Measurements from ENCODE around the gene SLC24A3.

SLC24A3 gene

DNA sequence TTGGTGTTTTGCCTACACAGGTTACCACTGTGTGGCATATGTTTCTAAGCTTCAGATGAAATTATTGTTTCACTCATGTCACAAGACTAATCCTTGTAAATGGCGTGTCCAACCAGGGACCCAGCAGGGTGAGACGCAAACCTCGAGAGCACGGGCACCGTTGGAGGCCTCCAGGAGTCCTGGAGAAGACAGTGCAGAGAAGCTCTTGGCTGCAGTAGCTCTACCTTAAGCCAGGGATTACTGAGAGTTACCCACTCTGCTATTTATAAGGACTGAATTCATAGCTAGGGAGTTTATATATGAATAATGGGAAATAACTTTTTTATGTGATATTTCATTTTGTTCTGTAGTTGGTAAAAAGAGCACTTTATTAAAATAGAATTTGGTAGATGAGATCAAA is 137.4 kb downstream of the SLC24A3 start:
- no peak for DNase-seq

DNA sequence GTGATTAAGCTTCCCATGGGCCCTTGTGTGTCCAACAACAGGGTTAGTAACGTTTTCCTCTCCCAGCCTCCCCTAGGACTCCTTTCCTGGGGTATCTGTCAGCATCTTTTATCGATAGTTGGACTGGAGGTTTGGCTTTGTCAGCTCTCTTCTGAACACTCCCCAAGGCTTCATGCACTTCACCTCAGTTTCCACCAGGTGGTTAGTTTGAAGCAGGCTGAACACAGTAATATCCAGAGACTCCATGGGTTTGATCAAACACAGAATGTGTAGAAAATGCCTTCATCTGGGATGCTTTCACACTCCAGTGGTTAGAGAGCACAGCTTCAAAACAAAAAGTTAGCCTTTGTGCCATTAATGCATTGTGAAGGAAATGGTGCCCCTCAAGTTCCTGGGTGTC is 139.1 kb downstream of the SLC24A3 start:
- DNase-seq: no peak

DNA sequence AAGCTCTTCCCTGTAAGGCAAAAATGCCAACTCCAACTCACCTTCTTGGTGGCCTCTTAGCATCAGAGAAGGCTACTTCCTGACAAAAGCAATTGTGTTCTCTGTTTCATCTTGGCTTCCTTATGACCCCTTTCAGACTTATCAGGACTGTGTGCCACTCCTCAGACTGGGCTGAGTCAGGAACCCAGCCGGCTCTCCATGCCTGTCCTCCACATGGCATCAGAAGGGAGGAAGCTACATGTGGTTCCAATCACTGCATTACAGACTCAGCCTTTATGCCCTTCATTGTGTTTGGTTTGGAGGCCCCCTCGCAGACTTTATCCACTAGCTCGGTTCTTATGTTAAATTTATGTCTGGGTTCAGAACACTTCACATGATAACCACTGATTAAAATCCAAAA is 142.5 kb downstream of the SLC24A3 start:
- no peak for DNase-seq

DNA sequence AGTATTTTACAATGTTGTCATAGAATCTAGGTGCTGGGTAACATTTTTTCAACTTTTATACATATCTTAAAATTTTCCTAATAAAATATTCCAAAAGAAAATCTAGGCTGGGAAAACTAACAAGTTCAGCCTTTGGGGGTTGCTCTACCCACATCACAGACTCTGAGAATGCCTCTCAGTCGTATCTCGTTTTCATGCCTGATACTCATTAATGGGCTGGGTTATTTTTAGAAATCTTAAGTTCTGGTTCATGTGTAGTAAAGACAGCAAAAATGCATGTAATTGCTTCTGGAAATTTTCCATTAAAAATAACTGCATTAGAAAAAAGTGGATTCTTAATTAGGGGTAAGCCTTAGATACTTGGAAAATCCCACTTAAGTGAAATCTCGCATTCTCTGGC is 149.3 kb downstream of the SLC24A3 start:
- DNase-seq: no peak

DNA sequence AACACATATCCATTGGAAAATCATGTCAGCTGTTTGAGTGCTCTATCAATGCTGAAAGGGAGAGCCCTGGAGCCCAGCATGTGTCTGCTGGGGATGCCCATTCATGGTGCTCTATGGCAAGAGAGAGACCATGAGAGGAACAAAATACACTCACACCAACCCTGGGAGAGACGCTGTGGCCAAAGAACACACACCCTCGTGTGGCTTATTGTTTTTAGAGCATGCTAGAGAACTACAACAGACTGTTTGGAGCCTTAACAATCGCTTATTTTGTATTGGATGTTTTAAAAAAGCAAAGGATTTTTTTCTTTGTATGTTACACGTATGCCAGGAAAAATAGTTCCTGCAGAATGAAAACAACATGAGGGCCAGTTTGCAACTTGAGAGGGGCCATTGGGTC is 151.0 kb downstream of the SLC24A3 start:
- DNase-seq: no peak

DNA sequence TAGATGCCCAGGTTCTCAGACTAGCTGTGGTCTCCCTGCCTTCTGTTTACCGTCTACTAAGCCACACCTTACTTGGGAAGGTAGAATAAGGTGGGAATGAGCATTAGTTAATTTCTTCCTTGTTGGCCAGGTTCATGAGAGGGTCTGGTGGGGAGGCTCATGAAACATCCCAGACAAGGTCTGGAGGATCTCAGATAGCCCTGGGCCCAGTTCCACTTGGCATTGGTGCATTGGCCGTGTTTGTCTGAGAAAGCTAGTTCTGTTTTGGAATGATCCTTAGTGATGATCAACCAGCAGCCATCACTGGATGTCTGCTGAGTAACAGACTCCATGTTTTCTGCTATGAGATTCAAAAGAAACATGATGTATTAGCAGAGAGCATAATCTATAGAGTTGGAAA is 155.1 kb downstream of the SLC24A3 start:
- no peak for DNase-seq

DNA sequence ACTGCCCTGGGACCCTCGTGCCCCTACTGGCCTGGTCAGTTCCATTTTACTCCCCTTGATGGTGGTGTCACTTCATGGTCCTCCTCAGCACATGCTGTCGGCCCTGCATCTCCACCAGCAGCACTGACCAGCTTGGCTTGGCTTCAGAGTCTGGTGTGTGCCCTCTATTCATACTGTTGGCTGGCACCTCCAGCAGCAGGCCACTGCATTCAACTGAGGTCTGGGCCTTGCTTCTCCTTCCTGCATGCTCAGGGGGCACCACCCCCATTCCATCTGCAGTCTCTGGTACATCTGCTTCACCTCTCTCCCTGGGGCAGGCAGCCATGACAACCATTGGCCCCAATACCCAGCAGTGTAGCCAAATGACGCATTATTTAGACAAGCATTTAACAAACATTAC is 155.9 kb downstream of the SLC24A3 start:
- DNase-seq: no peak

DNA sequence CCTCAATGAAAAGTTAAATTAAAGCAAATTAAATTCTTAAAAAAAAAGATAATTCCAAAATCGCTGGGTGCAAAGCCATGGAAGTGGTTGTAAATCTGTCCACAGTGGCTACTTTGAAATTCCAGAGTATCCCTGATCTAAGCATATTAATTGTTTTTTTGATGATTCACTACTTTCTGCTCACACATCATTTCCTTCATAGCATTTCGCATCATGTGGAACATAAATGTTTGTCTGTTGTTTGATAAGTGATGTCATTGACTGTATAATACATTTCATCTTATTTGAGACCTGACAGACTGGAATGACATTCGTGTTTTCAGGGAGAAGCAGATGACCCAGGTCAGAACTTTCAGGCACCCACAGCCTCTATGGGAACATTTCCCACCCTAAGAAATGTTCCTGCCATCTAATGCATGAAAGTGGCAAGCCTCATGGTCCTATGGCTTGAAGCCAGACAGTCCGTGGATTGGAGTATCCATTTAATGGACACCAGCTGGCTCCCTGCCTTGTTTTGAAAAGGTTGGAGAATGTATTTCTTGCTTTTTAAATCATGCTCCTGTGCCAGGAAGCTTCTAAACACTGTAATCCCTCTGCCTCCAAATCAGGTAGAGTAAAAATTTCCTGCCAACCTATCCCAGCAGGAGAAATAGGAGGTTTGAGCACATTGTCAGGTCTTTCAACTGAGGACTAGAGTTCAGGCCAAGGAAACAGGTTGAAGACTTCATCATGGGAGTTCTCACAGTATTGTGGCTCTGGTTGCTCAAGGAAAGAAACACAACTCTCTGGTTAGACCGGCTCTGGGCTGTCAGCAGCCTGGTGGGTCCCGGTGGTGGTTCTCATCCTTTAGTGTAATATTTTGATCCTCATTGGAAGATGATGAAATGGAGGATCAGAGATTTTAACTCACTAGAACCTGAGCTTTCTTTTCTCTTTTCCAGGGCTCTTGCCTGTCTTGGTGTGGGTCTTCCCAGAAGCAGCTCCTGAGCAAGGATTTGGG is 157.9 kb downstream of the SLC24A3 start:
- no peak for DNase-seq

DNA sequence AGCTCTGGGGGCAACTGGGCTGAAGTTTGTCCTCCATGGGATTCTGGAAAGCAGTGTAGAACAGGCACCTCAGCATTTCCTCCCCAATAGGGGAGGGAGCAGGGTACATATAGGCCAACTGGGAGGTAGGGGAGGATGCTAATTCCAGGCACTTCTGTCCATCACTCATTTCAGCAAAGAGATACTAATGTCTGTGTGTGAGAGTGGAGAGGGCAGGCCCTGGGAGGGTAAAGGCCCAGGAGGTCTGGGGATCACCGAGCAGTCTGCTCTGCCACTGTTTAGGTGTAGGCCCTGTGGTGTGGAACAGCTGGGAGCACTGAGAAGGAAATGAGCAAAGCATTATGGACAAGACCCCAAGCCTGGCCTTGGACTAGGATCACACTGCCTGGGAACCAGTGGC is 158.7 kb downstream of the SLC24A3 start:
- no peak for DNase-seq

DNA sequence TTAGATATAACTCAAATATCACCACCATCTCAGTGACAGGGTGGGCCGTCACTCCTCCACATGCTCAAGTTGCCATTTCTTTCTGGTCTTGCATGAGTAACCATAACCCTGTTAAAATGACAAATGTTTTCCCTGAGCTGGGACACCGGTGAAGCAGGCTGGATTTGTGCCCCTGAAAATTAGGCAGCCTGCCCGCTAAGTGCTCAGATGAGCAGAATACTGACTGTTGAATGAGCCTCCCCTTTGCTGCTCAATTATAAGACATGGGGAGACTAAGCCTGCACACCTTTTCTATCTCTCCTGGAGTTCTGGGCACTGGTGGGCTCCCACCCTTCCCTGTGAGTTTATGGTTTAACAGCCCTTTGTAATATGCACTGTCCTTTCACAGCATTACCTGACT is 161.8 kb downstream of the SLC24A3 start:
- DNase-seq: no peak

DNA sequence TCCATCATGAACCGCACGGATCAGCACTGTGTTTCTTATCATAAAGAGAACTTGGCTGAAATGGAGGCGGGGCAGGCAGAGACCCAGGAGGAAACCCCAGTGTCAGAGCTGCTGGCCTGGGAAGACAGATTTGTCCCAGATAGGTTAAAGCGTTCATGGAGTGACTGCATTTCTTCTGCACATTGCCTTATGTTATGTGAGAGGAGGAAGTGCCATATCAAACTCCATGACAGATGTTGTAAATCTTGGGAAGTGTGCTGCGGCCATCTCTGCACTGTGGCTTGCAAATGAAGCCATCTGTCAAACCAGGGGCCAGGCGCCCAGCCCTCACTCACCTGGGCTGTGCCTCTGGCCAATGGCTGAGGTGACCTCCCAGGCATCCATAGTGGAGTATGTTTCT is 163.0 kb downstream of the SLC24A3 start:
- no peak for DNase-seq

DNA sequence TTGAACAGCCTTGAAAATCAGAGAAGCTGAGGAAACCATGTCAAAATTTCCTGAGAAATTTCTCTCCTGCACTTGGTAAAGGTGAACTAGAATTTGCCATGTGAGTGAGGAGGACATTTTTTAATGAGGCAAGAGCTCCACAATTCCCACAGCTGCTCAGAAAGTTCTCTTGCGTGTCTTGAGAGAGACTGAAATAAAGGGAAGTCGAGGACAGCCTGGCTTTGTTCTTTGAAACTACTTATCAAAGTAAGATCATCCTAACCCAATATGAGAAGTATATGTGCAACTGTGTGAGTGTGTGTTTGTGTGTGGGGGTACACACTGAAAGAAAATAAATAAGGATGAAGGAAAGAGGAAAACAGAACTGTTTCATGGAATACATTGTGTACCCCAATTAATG is 163.4 kb downstream of the SLC24A3 start:
- DNase-seq: no peak

DNA sequence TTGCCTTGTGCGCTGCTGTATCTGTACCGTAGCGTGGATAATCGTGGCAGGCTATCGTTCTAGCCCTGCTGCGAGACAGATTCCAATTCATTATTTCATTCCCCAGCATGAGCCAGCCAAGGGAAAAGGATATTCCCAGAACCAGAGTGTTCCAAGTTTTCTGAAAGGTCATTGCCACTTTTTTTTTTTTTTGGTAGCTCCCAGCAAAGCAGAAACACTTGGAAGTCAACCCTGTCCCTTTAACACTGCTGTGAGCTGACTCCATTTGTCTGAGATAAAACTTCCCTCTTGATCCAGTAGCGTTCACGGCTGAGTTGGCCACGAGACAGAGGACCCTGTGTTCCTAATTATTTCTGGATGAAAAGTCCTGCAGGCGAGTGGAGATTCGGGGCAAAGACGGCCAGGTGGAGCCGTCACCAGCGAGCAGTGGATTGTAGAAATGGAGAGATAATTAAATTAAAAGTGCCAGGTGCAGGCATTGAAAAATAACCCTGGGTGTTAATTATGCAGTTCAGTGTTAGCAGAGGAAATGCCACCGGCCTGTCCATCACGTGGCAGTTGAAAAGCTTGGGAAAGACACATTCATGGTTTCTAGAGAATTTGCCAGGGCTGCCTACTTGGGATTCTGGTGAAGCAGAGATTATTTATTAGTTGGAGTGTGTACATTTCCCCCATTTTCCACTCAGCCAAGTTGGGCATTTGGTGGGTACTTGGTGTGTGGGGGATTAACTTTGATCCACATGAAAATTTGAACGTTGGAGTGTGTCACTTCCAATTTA is 164.2 kb downstream of the SLC24A3 start:
- no peak for DNase-seq

DNA sequence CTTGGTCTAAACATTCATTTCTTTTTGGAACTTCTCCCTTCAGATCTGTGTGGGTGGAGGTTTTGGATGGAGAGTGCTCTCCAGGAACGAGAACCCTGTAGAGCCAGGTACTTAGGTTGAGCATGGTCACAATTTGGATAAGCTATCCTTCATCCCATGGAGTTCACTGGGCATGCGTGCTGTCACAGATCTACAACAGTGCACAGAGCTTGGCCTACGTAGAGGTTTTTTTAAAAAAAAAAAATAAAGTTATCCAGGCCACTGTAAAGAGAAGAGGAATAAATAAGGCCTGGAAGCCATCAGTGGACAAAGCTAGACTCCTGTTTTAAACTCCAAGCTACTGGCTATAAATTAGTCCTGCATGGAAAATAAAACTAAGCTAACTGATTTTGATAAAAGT is 165.6 kb downstream of the SLC24A3 start:
- no peak for DNase-seq

DNA sequence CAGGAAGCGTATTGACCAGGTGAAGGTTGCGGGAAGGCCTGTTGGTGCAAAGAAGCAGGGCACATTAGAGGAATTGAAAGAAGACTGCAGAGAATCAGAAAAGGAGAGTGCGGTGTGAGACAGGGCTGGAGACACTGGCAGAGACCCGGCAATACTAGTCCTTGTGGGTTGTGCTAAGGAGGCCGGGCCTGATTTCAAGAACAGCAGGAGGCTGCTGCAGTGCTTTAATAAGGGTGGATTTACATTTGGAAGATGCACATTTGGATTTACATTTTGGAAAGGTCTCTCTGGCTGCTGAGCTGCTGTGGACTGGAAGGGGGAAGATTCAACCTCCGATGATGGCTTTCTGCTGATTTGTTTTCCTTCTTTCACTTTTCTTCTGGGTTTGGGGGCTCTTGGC is 167.8 kb downstream of the SLC24A3 start:
- no peak for DNase-seq

DNA sequence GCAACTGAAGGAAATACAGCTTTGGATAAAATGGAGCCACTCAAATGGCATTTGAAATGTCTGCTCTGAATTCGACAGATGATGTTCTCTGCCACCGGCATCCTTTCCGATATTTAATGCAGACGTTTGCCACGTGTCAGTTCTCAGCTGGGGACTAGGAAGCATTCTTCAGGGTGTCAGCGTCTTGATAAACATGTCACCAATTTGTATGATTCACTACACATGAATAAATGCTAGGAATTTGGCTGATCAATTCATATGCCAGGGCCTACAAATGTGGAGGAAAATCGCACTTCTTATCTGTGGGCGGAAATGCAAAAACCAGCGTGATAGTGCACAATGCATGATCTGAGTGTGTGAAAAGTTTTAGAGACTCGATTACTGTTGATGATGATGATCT is 169.5 kb downstream of the SLC24A3 start:
- no peak for DNase-seq

DNA sequence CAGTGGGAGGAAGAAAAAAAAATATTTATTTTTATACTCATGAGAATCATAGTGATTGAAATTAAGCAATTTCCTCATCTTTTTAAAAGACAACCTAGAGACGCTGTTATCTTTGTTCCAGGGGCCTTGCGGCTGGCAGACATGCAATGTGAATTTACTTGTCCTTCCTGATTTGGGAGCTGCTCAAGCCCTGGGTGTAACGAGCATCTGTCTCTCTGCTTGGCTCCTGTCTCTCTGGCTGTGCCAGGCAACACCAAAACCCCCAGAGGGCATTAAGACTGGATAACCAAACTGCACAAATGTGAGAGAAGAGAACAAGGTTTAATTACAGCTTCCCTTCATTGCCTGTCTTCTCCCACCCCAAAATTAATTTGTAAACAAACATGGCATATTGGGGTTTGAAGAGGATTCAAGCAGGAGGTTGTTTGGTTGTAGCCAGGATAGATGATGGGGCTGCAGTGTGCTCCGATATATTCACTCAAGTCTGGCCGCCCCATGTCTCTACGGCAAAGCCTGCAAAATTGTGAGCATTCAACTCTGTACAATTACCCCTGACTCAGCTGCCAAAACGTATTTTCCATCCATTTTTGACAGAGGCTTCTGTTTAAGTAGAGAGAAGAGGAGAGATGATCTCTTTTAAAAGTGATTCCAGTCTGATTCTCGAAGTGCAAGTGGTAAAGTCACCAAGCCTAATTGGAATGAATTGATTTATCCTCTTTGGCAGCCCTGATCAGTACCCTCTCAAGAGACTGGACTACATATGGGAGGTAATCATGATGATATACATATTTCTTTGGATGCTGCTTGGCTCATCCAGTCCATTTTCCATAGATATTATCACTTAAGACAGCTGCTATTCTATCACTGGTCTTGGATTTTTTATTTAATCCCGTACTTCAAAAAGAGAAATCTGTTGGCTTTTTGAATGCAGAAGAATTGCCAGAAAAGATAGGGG is 170.2 kb downstream of the SLC24A3 start:
- DNase-seq: no peak

DNA sequence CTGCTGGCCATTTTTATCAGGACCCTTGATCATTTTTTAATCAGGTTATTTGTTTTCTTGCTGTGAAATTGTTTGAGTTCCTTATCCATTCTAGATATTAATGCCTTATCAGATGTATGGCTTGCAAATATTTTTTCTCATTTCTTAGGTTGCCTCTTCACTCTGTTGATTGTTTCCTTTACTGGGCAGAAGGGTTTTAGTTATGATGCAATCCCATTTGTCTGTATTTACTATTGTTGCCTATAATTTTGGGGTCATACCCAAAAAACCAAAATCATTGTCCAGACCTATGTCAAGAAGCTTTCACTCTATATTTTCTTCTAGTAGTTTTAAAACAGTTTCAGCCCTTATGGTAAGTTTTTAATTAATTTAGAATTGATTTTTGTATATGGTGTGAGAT is 172.5 kb downstream of the SLC24A3 start:
- no peak for DNase-seq

DNA sequence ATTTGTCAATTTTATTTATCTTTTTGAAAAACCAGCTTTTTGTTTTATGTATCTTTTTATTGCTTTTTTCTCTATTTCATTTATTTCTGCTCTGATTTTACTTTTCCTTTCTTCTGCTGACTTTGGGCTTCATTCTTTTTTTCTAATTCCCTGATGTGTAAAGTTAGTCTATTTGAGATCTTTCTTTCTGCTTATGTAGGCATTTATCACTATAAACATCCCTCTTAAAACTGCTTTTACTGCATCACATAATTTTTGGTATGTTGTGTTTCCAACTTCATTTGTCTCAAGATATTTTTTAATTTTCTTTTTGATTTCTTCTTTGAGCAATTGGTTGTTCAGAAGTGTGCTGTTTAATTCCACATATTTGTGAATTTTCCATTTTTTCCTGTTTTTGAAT is 174.8 kb downstream of the SLC24A3 start:
- no peak for DNase-seq

DNA sequence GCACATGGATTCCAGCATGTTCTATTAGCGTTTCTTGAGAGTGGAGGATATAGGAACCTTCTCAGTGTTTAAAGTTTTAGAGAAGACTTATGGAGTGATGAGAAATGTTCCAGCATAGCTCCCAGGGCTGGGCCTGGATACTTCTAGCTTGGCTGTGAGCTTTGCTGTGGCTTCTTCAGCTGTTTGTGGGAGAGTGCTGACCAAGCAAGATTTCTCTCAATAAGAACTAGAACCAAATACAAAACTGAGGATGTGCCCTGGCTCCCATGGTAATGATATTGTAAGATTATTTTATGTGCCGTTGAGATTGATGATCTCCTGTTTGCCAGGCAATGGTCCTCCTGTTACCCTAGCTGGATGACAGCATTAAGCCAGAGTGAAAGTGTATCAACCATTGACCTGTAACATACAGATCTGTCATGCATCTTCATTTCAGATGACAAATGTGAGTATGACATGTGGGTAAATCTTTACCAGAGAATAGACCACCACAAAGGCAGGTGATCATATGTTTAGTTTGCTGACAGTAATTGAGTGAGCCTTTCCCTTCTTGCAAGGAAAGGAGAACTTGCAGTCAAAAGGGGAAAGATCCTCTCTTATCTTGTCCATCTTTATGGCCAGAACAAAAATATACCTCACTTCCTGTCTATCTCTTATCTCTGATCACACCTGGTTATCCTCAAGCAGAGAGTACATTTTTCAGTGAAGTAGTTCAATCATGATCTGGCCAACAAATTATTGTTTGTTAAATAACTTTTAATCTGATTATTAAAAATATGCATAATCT is 180.1 kb downstream of the SLC24A3 start:
- DNase-seq: no peak

DNA sequence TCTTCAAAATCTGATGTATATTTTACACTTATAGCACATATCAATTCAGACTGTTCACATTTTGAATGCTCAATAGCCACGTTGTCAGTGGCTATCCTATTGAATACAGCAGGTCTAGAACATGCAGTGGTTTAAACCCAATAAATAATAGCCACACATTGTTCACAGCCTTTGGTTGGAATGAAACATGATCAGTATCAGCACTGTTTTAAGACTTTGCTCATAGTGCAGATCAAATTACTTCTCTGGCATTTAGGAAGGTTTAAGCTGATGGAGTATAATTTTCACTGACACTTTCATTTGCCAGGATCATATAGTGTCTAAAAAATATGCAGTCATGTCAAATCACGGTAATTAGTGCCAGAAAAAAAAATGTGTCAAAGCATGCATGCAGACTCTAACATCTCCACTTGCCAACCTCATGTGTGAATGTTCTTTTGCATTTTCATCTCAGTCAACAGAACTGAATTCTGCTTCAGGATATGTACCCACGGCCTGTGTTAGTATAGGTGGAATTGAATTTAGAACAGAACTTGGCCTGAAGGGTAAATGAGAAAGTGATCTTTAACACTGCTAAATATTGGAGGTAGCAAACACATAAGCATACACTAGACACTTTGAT is 184.1 kb downstream of the SLC24A3 start:
- DNase-seq: no peak

DNA sequence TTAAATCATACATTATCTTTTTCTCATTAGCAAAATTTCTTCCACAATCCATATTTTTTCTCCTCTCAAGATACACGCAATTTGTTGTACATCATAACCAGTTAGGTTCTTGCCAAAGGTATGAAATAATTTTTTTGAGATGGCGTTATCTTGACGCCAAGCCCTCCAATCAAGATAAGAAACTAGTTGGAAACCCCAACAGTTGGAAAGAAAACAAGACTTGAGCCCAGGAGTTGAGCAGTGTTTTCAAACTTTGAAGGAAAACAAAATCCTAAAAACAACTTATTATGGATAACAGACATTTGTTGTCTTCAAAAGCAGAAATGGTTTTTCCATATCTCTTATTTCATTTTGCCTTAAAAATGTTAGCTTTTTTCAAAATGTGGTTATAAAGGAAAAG is 184.8 kb downstream of the SLC24A3 start:
- DNase-seq: no peak
